Esophagus squamous epithelium (tissue), 5 donors: ENCODE measurements around the gene PIGT. TPM values are rescaled to one million over a fixed set of nuclear protein-coding genes. Genes with fewer than 3 reads are reported as not detected.

Source experiments
- DNase-seq: peaks from one replicate; lab custom pipeline; 2025; lab: John Stamatoyannopoulos, UW
- H3K27ac ChIP-seq, 4 donors: fragments of 200-600 bp; sonication (generic); one replicate each; pipeline ENCODE4 v1.5.1; 2016 to 2019; ENCODE audit warnings: mild to moderate bottlenecking in 1 of 4
- H3K27me3 ChIP-seq, 4 donors: fragments of 200-600 bp; sonication (generic); 1 replicate in 3 of 4; 2 replicates in 1 of 4; pipeline versions ENCODE4 v1.5.1 to v1.6.0; 2017 to 2021; ENCODE audit warnings: antibody characterized with exemption in 1 of 4
- H3K36me3 ChIP-seq, 3 donors: fragments of 200-600 bp; sonication (generic); one replicate each; pipeline ENCODE4 v1.5.1; 2016 to 2019
- H3K4me1 ChIP-seq, 3 donors: fragments of 200-600 bp; sonication (generic); one replicate each; pipeline ENCODE4 v1.5.1; 2017 to 2019
- H3K4me3 ChIP-seq, 4 donors: fragments of 200-600 bp; sonication (generic); 1 replicate in 3 of 4; 2 replicates in 1 of 4; pipeline ENCODE4 v1.5.1; 2016 to 2019; ENCODE audit warnings: mild to moderate bottlenecking in 2 of 4, moderate library complexity in 1 of 4
- H3K9me3 ChIP-seq, 3 donors: fragments of 200-600 bp; sonication (generic); one replicate each; pipeline ENCODE4 v1.5.1; 2016 to 2019
- CTCF ChIP-seq, 6 experiments: fragments of 450-650 bp in 4 of 6; fragments of 200-600 bp in 2 of 6; sonication (generic) in 2 of 6; IDR thresholded peaks; one replicate each; pipeline ENCODE4 v1.5.1; 2016 to 2019; ENCODE audit warnings: antibody characterized with exemption in 6 of 6, mild to moderate bottlenecking in 4 of 6, moderate library complexity in 4 of 6
- POLR2A ChIP-seq, 4 donors: fragments of 450-650 bp; IDR thresholded peaks; one replicate each; pipeline ENCODE4 v1.6.1; 2017; ENCODE audit warnings: antibody characterized with exemption in 4 of 4, mild to moderate bottlenecking in 4 of 4, moderate library complexity in 3 of 4
- WGBS, 2 donors: methylation state at CpG; one replicate each; pipeline ENCODE4 v1.1.5; 2018; 5-methylcytosine and 5-hydroxymethylcytosine counted together
- intact Hi-C: fragments of 100-400 bp; cut with DNase I; formaldehyde crosslinking; loops from one replicate; pipeline ENCODE4 v1.15.0; 2022
- total RNA-seq, 4 donors: library from RNA; depleted of rRNA; stranded (reverse); fragments of >200 nt; gene quantifications; one replicate each; pipeline ENCODE4 v1.1.0, GENCODE V29; 2016
- donor health status: DM: yes; HTN: yes; CAD: no.

PIGT gene
- total RNA-seq, 4 donors from 2014 or later = 38.6 to 48.1 (median 44.0) TPM

- no peaks in the 10 kb centered on the region for H3K9me3 ChIP-seq
- H3K4me3 ChIP-seq = no peak overlapping the region
- no peak for TF ChIP-seq POLR2A (IDR thresholded peaks at IDR 0.05)
- no peak for TF ChIP-seq CTCF (IDR thresholded peaks at IDR 0.05)
- peak overlapping the region in 2 of 4 donors; percentile 22 to 44 for H3K27ac ChIP-seq
- H3K4me1 ChIP-seq = peaks cover 21 to 58% (median 24%) of the 10 kb centered on the region in 3 donors
- no peak for DNase-seq
- H3K36me3 ChIP-seq = peaks cover 0 to 55% (median 20%) of the 10 kb centered on the region in 3 donors
- WGBS, 2 donors = 69 to 72% methylated on average over 6 of the region's 6 CpGs
- no peaks in the 10 kb centered on the region for H3K27me3 ChIP-seq
- intact Hi-C loops = no loop called here
Observed at GRCh38 chr20:45368221-45368980, 47.5 kb upstream of the PIGT start.

GRCh38 chr20:45370571-45371160, 45.3 kb upstream of the PIGT start:
- intact Hi-C loops = no loop called here
- no peak for TF ChIP-seq CTCF (IDR thresholded peaks at IDR 0.05)
- TF ChIP-seq POLR2A (IDR thresholded peaks at IDR 0.05) = no peak
- 75 to 80% methylated on average over 2 of the region's 3 CpGs for WGBS, 2 donors
- H3K4me3 ChIP-seq = no peak overlapping the region
- no peaks in the 10 kb centered on the region for H3K27me3 ChIP-seq
- no peak for DNase-seq
- peaks cover 5 to 55% (median 16%) of the 10 kb centered on the region in 3 donors for H3K36me3 ChIP-seq
- H3K27ac ChIP-seq = no peak overlapping the region
- H3K4me1 ChIP-seq = peaks cover 8 to 44% (median 14%) of the 10 kb centered on the region in 3 donors
- no peaks in the 10 kb centered on the region for H3K9me3 ChIP-seq

GRCh38 chr20:45372241-45372640, 43.7 kb upstream of the PIGT start:
- no peak for TF ChIP-seq CTCF (IDR thresholded peaks at IDR 0.05)
- TF ChIP-seq POLR2A (IDR thresholded peaks at IDR 0.05) = no peak
- H3K4me1 ChIP-seq = peaks cover 8 to 37% (median 13%) of the 10 kb centered on the region in 3 donors
- DNase-seq = no peak
- peaks cover 5 to 41% (median 7%) of the 10 kb centered on the region in 3 donors for H3K36me3 ChIP-seq
- peak overlapping the region in 3 of 4 donors; percentile 36 to 77 (median 69) for H3K27ac ChIP-seq
- intact Hi-C loops = no loop called here
- H3K4me3 ChIP-seq = peak overlapping the region in 1 of 4 donors; percentile 65
- H3K9me3 ChIP-seq = no peaks in the 10 kb centered on the region
- 85 to 92% methylated on average over 4 to 7 of the region's 10 CpGs for WGBS, 2 donors
- H3K27me3 ChIP-seq = no peaks in the 10 kb centered on the region

- no peak for DNase-seq
- Histone ChIP-seq H3K36me3 (peaks cover 2 to 35% (median 5%) of the 10 kb centered on the region in 3 donors), H3K27ac (peak overlapping the region; percentile 66 to 79 (median 73)), H3K27me3 (no peaks in the 10 kb centered on the region), H3K9me3 (no peaks in the 10 kb centered on the region), H3K4me1 (peaks cover 8 to 31% (median 13%) of the 10 kb centered on the region in 3 donors), H3K4me3 (peak overlapping the region in 3 of 4 donors; percentile 50 to 65 (median 52))
- TF ChIP-seq POLR2A (IDR thresholded peaks at IDR 0.05) (no peak), CTCF (IDR thresholded peaks at IDR 0.05) (no peak)
- 53 to 56% methylated on average over 16 to 19 of the region's 30 CpGs for WGBS, 2 donors
- intact Hi-C loops = no loop called here
Observed at GRCh38 chr20:45372646-45373352, 43.1 kb upstream of the PIGT start.
